T-cell (primary cell): Measurements from ENCODE around the gene PRAMEF13. TPM values are rescaled to one million over a fixed set of nuclear protein-coding genes. Genes with fewer than 3 reads are reported as not detected.
"Not testable (repeated sequence)": the region's sequence is repeated elsewhere in the genome, so short reads cannot be mapped to it uniquely, and the experiment has no call there.

Experiments used
- ATAC-seq, 4 experiments: fragments of 200-7000 bp in 3 of 4; fragments of 150-1000 bp in 1 of 4; cut with Tn5 transposase; replicated peaks in 1 of 4; 1 replicate in 3 of 4; 2 replicates in 1 of 4; pipeline ENCODE4 v1.10.0; 2021; ENCODE audit warnings: moderate library complexity in 3 of 4, mild to moderate bottlenecking in 2 of 4, moderate number of reproducible peaks in 1 of 4
- CTCF ChIA-PET, 2 donors: fragments of 300-600 bp; sonication (Branson Sonifier 250); formaldehyde crosslinking; loops; one replicate each; lab custom pipeline; 2022; ENCODE audit warnings: antibody characterized with exemption in 2 of 2; lab: Charles Lee
- POLR2A ChIA-PET, 2 donors: fragments of 300-600 bp; sonication (Branson Sonifier 250); formaldehyde crosslinking; loops; one replicate each; lab custom pipeline; 2022; ENCODE audit warnings: antibody characterized with exemption in 2 of 2; lab: Charles Lee
- DNase-seq, 35 experiments: peaks; one replicate each; pipeline versions ENCODE4 v3.0.0 to v3.0.0-alpha.2; 2013 to 2023
- H3K27ac ChIP-seq: one replicate; pipeline ENCODE4 v1.5.1; 2013; ENCODE audit warnings: low read length
- H3K27me3 ChIP-seq, 2 experiments: replicated peaks in 1 of 2; 1 replicate in 1 of 2; 2 replicates in 1 of 2; pipeline versions ENCODE4 v1.6.1 to v1.7.0; 2013; ENCODE audit warnings: low read length in 1 of 2, mixed read lengths in 1 of 2; ENCODE audit not compliant: control insufficient read depth in 2 of 2, insufficient read depth in 2 of 2; ENCODE audit errors: extremely low read depth in 1 of 2
- H3K36me3 ChIP-seq, 2 donors: 1 replicate in 1 of 2; 2 replicates in 1 of 2; pipeline versions ENCODE4 v1.6.1 to v1.7.0; 2013; ENCODE audit warnings: low read length in 1 of 2; ENCODE audit not compliant: control insufficient read depth in 2 of 2, insufficient read depth in 1 of 2; ENCODE audit errors: extremely low read depth in 1 of 2
- H3K4me1 ChIP-seq, 2 experiments: 1 replicate in 1 of 2; 2 replicates in 1 of 2; pipeline versions ENCODE4 v1.6.1 to v1.7.0; 2013; ENCODE audit warnings: low read length in 2 of 2, mixed read lengths in 1 of 2; ENCODE audit not compliant: insufficient read depth in 2 of 2, control insufficient read depth in 1 of 2; ENCODE audit errors: extremely low read depth in 1 of 2
- H3K4me3 ChIP-seq, 2 donors: 1 replicate in 1 of 2; 2 replicates in 1 of 2; pipeline versions ENCODE4 v1.5.1 to v1.7.0; 2013; ENCODE audit warnings: mild to moderate bottlenecking in 2 of 2, low read length in 1 of 2, moderate library complexity in 1 of 2; ENCODE audit not compliant: control insufficient read depth in 1 of 2; ENCODE audit errors: extremely low read depth in 1 of 2
- H3K9me3 ChIP-seq: 2 replicates; pipeline ENCODE4 v1.7.0; 2013
- H3K27ac Mint-ChIP-seq, 2 donors: one replicate each; pipeline ENCODE4 v1.8.0; 2020 to 2021; ENCODE audit warnings: mild to moderate bottlenecking in 2 of 2, mixed read lengths in 2 of 2
- H3K27me3 Mint-ChIP-seq, 2 donors: one replicate each; pipeline ENCODE4 v1.8.0; 2021 to 2022; ENCODE audit warnings: mixed read lengths in 2 of 2
- H3K36me3 Mint-ChIP-seq: one replicate; pipeline ENCODE4 v1.8.0; 2021; ENCODE audit warnings: mixed read lengths
- H3K4me1 Mint-ChIP-seq, 3 donors: one replicate each; pipeline ENCODE4 v1.8.0; 2020 to 2022; ENCODE audit warnings: mixed read lengths in 3 of 3, mild to moderate bottlenecking in 1 of 3
- H3K4me3 Mint-ChIP-seq, 3 donors: one replicate each; pipeline ENCODE4 v1.8.0; 2020 to 2022; ENCODE audit warnings: mild to moderate bottlenecking in 3 of 3, mixed read lengths in 3 of 3, moderate library complexity in 3 of 3
- H3K9me3 Mint-ChIP-seq, 3 donors: one replicate each; pipeline ENCODE4 v1.8.0; 2020 to 2022; ENCODE audit warnings: mixed read lengths in 3 of 3
- WGBS: methylation state at CpG from one replicate; pipeline ENCODE4 v1.1.5; 2013; ENCODE audit warnings: missing lambda C conversion rate; ENCODE audit not compliant: insufficient coverage; 5-methylcytosine and 5-hydroxymethylcytosine counted together
- total RNA-seq, 35 experiments: library from RNA in 6 of 35; stranded (reverse) in 6 of 35; fragments of 120-200 nt in 1 of 35; gene quantifications; one replicate each; pipeline versions ENCODE4 v1.2.1 to v1.2.4 and lab custom pipeline; 2013 to 2026

Gene PRAMEF13
- total RNA-seq, 5 donors from 2014 or later (not counting 1 experiment from before 2014, with no cell fraction given) = not detected

DNA sequence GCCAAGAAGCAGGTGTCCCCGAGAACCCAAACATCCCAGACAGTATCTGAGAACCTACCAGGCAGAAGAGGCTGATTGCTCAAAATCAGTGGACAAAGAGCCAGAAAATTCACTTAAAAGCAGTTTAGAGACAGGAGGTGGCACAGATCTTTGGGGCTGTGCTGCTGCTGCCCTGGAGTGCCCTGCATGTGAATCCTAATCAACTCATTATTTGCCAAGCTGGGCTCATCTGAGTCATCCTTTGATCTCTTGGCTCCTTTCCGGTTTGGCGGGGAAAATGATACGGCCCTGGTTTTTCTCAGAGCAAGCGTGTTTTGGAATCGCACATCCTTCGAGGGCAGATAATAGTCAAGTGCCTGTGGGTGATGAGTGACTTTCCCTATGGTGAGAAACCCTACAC, 15.4 kb upstream of the PRAMEF13 start:
- H3K27me3 Mint-ChIP-seq, H3K4me3 ChIP-seq, H3K27me3 ChIP-seq, H3K4me1 Mint-ChIP-seq, H3K4me1 ChIP-seq, H3K9me3 Mint-ChIP-seq, H3K27ac ChIP-seq, ATAC-seq, DNase-seq, CTCF ChIA-PET, H3K27ac Mint-ChIP-seq, H3K36me3 Mint-ChIP-seq, H3K9me3 ChIP-seq, POLR2A ChIA-PET, H3K36me3 ChIP-seq, H3K4me3 Mint-ChIP-seq: not testable (repeated sequence)
- no CpG with 5 or more reads among the region's 7 CpGs for WGBS

DNA sequence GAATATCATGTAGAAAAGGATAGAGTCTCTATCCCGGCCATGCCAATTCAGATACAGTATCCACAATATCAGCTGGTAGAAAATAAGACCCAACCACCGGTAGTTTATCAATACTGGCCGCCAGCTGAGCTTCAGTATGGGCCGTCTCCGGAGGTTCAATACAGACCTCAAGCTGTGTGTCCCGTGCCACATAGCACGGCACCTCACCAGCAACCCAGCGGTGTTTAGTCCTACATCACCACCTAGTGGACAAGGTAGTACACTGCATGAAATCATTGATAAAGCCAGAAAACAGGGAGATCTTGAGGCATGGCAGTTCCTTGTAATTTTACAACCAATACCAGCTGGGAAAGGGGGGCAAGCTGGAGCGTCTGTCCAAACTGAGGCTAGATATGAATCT, 7.5 kb upstream of the PRAMEF13 start:
- H3K27me3 ChIP-seq, H3K27ac ChIP-seq, H3K4me1 Mint-ChIP-seq, H3K9me3 Mint-ChIP-seq, H3K4me3 Mint-ChIP-seq, CTCF ChIA-PET, H3K4me3 ChIP-seq, H3K9me3 ChIP-seq, H3K27ac Mint-ChIP-seq, DNase-seq, H3K36me3 ChIP-seq, H3K36me3 Mint-ChIP-seq, H3K27me3 Mint-ChIP-seq, POLR2A ChIA-PET, H3K4me1 ChIP-seq, ATAC-seq: not testable (repeated sequence)
- WGBS = no CpG with 5 or more reads among the region's 9 CpGs

DNA sequence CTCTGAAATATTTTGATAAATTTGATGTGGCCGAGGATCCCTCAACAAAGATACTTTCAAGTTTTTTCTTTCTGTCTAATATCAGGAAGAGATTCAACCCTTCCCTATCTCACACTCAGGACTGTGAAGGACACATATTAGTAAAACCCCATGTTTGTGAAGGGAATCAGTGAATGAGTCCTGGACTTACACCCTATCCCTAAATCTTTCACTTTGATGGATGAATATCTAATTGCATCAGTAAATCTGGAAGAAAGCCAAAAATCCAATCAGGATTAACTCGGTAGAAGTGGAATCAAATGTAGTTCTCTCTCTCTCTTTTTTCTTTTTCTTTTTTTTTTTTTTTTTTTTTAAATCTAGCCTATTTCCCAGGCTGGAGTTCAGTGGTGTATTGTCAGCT, 29.7 kb downstream of the PRAMEF13 start, which contains the start of gene PRAMEF9:
Gene PRAMEF9 (plus strand): TSS at position 301 of the 400 bp plus-strand sequence. CDS start 3,433 bp downstream, outside the sequence.
- WGBS = no CpG with 5 or more reads among the region's 2 CpGs
- CTCF ChIA-PET, ATAC-seq, H3K27ac Mint-ChIP-seq, H3K4me1 Mint-ChIP-seq, H3K36me3 Mint-ChIP-seq, H3K36me3 ChIP-seq, H3K4me1 ChIP-seq, H3K9me3 ChIP-seq, POLR2A ChIA-PET, H3K27me3 ChIP-seq, H3K9me3 Mint-ChIP-seq, H3K4me3 Mint-ChIP-seq, H3K4me3 ChIP-seq, H3K27ac ChIP-seq, H3K27me3 Mint-ChIP-seq, DNase-seq: not testable (repeated sequence)

DNA sequence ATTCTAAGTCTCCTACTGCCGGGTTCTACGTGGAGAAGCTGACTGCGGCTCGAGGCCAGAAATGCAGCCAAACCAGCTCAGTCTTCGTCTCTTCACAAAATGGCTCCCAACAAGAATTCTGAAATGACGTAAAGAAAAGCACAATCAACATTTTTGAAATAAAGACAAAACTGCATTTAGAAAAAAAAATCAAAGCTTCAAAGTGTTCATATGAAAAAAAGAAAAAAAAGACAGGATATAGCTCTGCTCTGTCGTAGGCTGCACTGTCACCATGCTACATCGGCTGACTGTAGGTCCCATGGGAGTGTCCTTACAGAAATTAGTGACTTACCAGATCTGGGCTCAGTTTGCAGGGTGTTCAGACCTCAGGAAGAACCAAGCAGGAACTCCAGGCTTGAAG, 35.7 kb downstream of the PRAMEF13 start, which contains the start of gene HNRNPCL4:
Gene HNRNPCL4 (minus strand): TSS at position 101 of the 400 bp plus-strand sequence. CDS start 164 bp downstream, outside the sequence.
- DNase-seq, H3K4me1 Mint-ChIP-seq, H3K27ac Mint-ChIP-seq, CTCF ChIA-PET, H3K27ac ChIP-seq, ATAC-seq, POLR2A ChIA-PET, H3K36me3 Mint-ChIP-seq, H3K4me3 ChIP-seq, H3K4me3 Mint-ChIP-seq, H3K9me3 ChIP-seq, H3K27me3 ChIP-seq, H3K36me3 ChIP-seq, H3K27me3 Mint-ChIP-seq, H3K4me1 ChIP-seq, H3K9me3 Mint-ChIP-seq: not testable (repeated sequence)
- WGBS = no CpG with 5 or more reads among the region's 8 CpGs

DNA sequence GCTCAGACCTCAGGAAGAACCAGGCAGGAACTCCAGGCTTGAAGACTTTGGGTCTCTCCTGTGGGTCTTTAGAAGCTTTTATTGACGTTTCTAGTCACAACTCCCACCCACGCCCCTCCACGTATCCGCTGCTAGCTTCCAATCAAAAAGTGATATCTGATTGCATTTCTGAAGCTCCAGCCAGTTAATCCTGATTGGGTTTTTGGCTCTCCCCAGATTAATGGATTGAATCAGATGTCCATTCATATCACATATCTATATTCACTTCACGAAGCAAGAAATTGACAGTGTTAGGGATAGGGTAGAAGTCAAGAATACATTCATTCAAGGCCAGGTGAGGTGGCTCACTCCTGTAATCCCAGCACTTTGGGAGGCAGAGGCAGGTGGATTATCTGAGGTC, 45.3 kb downstream of the PRAMEF13 start, which contains the start of gene PRAMEF26:
Gene PRAMEF26 (minus strand): TSS at position 101 of the 400 bp plus-strand sequence. CDS start 2,914 bp downstream, outside the sequence.
- H3K9me3 ChIP-seq, DNase-seq, H3K36me3 Mint-ChIP-seq, CTCF ChIA-PET, H3K4me1 Mint-ChIP-seq, H3K27me3 ChIP-seq, H3K36me3 ChIP-seq, H3K27me3 Mint-ChIP-seq, POLR2A ChIA-PET, ATAC-seq, H3K27ac ChIP-seq, H3K9me3 Mint-ChIP-seq, H3K4me3 ChIP-seq, H3K27ac Mint-ChIP-seq, H3K4me1 ChIP-seq, H3K4me3 Mint-ChIP-seq: not testable (repeated sequence)
- WGBS = no CpG with 5 or more reads among the region's 5 CpGs

Other genes starting within 250 kb of the PRAMEF13 start
- not detected for gene PRAMEF27, start 144.8 kb downstream of the PRAMEF13 start, total RNA-seq
- gene HNRNPCL3, start 140.6 kb downstream of the PRAMEF13 start, total RNA-seq = not detected
- gene PRAMEF25, start 130.6 kb downstream of the PRAMEF13 start, total RNA-seq = not detected
- not detected for gene HNRNPCL2, start 84.6 kb downstream of the PRAMEF13 start, total RNA-seq
- gene PRAMEF26, start 45.4 kb downstream of the PRAMEF13 start, total RNA-seq = not detected
- not detected for gene HNRNPCL4, start 35.8 kb downstream of the PRAMEF13 start, total RNA-seq
- not detected for gene PRAMEF9, start 29.6 kb downstream of the PRAMEF13 start, total RNA-seq
- not detected for gene PRAMEF18, start 24.7 kb upstream of the PRAMEF13 start, total RNA-seq
- not detected for gene PRAMEF5, start 52.8 kb upstream of the PRAMEF13 start, total RNA-seq
- gene PRAMEF8, start 83.7 kb upstream of the PRAMEF13 start, total RNA-seq = not detected
- gene PRAMEF33, start 102.1 kb upstream of the PRAMEF13 start, total RNA-seq = not detected
- not detected for gene PRAMEF15, start 114.2 kb upstream of the PRAMEF13 start, total RNA-seq
- gene PRAMEF14, start 145.7 kb upstream of the PRAMEF13 start, total RNA-seq = not detected
- gene PRAMEF19, start 170.5 kb upstream of the PRAMEF13 start, total RNA-seq = not detected
- not detected for gene PRAMEF17, start 188.2 kb upstream of the PRAMEF13 start, total RNA-seq
- not detected for gene PRAMEF20, start 209.0 kb upstream of the PRAMEF13 start, total RNA-seq